ENCODE results near the gene FRAT1.

The FRAT1 gene

GRCh38 chr10:97311111-97311626, 7.9 kb upstream of the FRAT1 start:
- DNase-seq, result no peak

- DNase-seq, result no peak
Measured at GRCh38 chr10:97312897-97313296, 6.2 kb upstream of the FRAT1 start.

GRCh38 chr10:97314671-97315070, 4.4 kb upstream of the FRAT1 start:
- no peak for DNase-seq

GRCh38 chr10:97319671-97320479, 804 bp downstream of the FRAT1 start:
- peak; percentile 54 for DNase-seq

GRCh38 chr10:97320480-97321031, 1.5 kb downstream of the FRAT1 start:
- DNase-seq, result no peak

- peak; percentile 52 for DNase-seq
Measured at GRCh38 chr10:97321032-97321803, 2.1 kb downstream of the FRAT1 start.

GRCh38 chr10:97321804-97322190, 2.7 kb downstream of the FRAT1 start:
- peak; percentile 74 for DNase-seq

GRCh38 chr10:97323501-97323900, 4.4 kb downstream of the FRAT1 start:
- no peak for DNase-seq

- no peak for DNase-seq
Measured at GRCh38 chr10:97325754-97326153, 6.7 kb downstream of the FRAT1 start.

- peak; percentile 85 for DNase-seq
Measured at GRCh38 chr10:97327348-97328294, 8.6 kb downstream of the FRAT1 start.

GRCh38 chr10:97328646-97329453, 9.8 kb downstream of the FRAT1 start:
- no peak for DNase-seq

GRCh38 chr10:97329766-97330165, 10.7 kb downstream of the FRAT1 start:
- DNase-seq, result no peak

- DNase-seq, result no peak
Measured at GRCh38 chr10:97331153-97331703, 12.2 kb downstream of the FRAT1 start.

GRCh38 chr10:97332591-97333350, 13.7 kb downstream of the FRAT1 start:
- DNase-seq, result peak; percentile 47

GRCh38 chr10:97333351-97333600, 14.2 kb downstream of the FRAT1 start:
- DNase-seq, result no peak

- DNase-seq, result no peak
Measured at GRCh38 chr10:97333601-97334369, 14.7 kb downstream of the FRAT1 start.

- DNase-seq, result peak; percentile 80
Measured at GRCh38 chr10:97334370-97335175, 15.5 kb downstream of the FRAT1 start, which contains the start of gene FRAT2. TSS of gene FRAT2 (minus strand) at chr10:97334729. CDS start at chr10:97334572, 157 bp downstream.

GRCh38 chr10:97335188-97335619, 16.1 kb downstream of the FRAT1 start:
- no peak for DNase-seq

GRCh38 chr10:97336006-97336405, 16.9 kb downstream of the FRAT1 start:
- no peak for DNase-seq

Data from DMS153 (cell line).